Measurements from ENCODE around the gene ELK1.

Gene ELK1

GRCh38 chrX:47651043-47651905, 911 bp upstream of the ELK1 start:
- TF ChIP-seq USF1 (IDR thresholded peaks at IDR 0.05) (no peak), ZBTB7A (IDR thresholded peaks at IDR 0.05; ENCODE audit: low read depth) (no peak), CREB1 (IDR thresholded peaks at IDR 0.05; ENCODE audit: low read depth) (no peak), NFIC (IDR thresholded peaks at IDR 0.05) (no peak), TAF1 (IDR thresholded peaks at IDR 0.05; ENCODE audit: low read depth) (0 out of 2 replicates have a peak, but pooled peaks have one; percentile 19), RAD21 (IDR thresholded peaks at IDR 0.05; ENCODE audit: low read depth) (no peak), TEAD4 (IDR thresholded peaks at IDR 0.05) (no peak), MAX (IDR thresholded peaks at IDR 0.05) (no peak), TCF12 (IDR thresholded peaks at IDR 0.05; ENCODE audit: low read depth) (no peak), REST (IDR thresholded peaks at IDR 0.05; ENCODE audit: low read depth) (no peak), EGR1 (IDR thresholded peaks at IDR 0.05) (peak; percentile 85), CEBPB (IDR thresholded peaks at IDR 0.05) (no peak)

- TF ChIP-seq TCF12 (IDR thresholded peaks at IDR 0.05; ENCODE audit: low read depth), result no peak
- TF ChIP-seq RAD21 (IDR thresholded peaks at IDR 0.05; ENCODE audit: low read depth), result no peak
- TF ChIP-seq REST (IDR thresholded peaks at IDR 0.05; ENCODE audit: low read depth), result no peak
- no peak for TF ChIP-seq TAF1 (IDR thresholded peaks at IDR 0.05; ENCODE audit: low read depth)
- TF ChIP-seq CREB1 (IDR thresholded peaks at IDR 0.05; ENCODE audit: low read depth), result no peak
- no peak for TF ChIP-seq USF1 (IDR thresholded peaks at IDR 0.05)
Measured at GRCh38 chrX:47649781-47650163, 591 bp downstream of the ELK1 start.

- no peak for TF ChIP-seq ZBTB7A (IDR thresholded peaks at IDR 0.05; ENCODE audit: low read depth)
- no peak for TF ChIP-seq FOXM1 (IDR thresholded peaks at IDR 0.05; ENCODE audit: borderline replicate concordance, low read depth)
- no peak for TF ChIP-seq CEBPB (IDR thresholded peaks at IDR 0.05)
- no peak for TF ChIP-seq TEAD4 (IDR thresholded peaks at IDR 0.05)
- no peak for TF ChIP-seq REST (IDR thresholded peaks at IDR 0.05; ENCODE audit: low read depth)
- no peak for TF ChIP-seq USF1 (IDR thresholded peaks at IDR 0.05)
- TF ChIP-seq TCF12 (IDR thresholded peaks at IDR 0.05; ENCODE audit: low read depth), result no peak
- no peak for TF ChIP-seq YY1 (IDR thresholded peaks at IDR 0.05; ENCODE audit: low read depth)
- no peak for TF ChIP-seq MAX (IDR thresholded peaks at IDR 0.05)
- no peak for TF ChIP-seq CREB1 (IDR thresholded peaks at IDR 0.05; ENCODE audit: low read depth)
- TF ChIP-seq EP300 (IDR thresholded peaks at IDR 0.05; ENCODE audit: borderline replicate concordance), result no peak
- TF ChIP-seq RAD21 (IDR thresholded peaks at IDR 0.05; ENCODE audit: low read depth), result no peak
- TF ChIP-seq EGR1 (IDR thresholded peaks at IDR 0.05), result no peak
- TF ChIP-seq NFIC (IDR thresholded peaks at IDR 0.05), result no peak
- no peak for TF ChIP-seq TAF1 (IDR thresholded peaks at IDR 0.05; ENCODE audit: low read depth)
Measured at GRCh38 chrX:47649271-47649670, 1.1 kb downstream of the ELK1 start.

- TF ChIP-seq TCF12 (IDR thresholded peaks at IDR 0.05; ENCODE audit: low read depth) (no peak), EP300 (IDR thresholded peaks at IDR 0.05; ENCODE audit: borderline replicate concordance) (no peak), YY1 (IDR thresholded peaks at IDR 0.05; ENCODE audit: low read depth) (no peak), MAX (IDR thresholded peaks at IDR 0.05) (no peak), REST (IDR thresholded peaks at IDR 0.05; ENCODE audit: low read depth) (no peak), USF1 (IDR thresholded peaks at IDR 0.05) (no peak), EGR1 (IDR thresholded peaks at IDR 0.05) (no peak), CREB1 (IDR thresholded peaks at IDR 0.05; ENCODE audit: low read depth) (no peak), TEAD4 (IDR thresholded peaks at IDR 0.05) (no peak), NFIC (IDR thresholded peaks at IDR 0.05) (no peak), CEBPB (IDR thresholded peaks at IDR 0.05) (no peak), RAD21 (IDR thresholded peaks at IDR 0.05; ENCODE audit: low read depth) (no peak)
Measured at GRCh38 chrX:47648376-47648775, 2.0 kb downstream of the ELK1 start.
